WERI-Rb-1 (cell line): ENCODE data around the gene LRP1B.
"Not testable (repeated sequence)": the region's sequence is repeated elsewhere in the genome, so short reads cannot be mapped to it uniquely, and the experiment has no call there.

ENCODE experiments used
- DNase-seq: peaks from one replicate; pipeline ENCODE4 v3.0.0-alpha.2; 2020
- H3K27ac ChIP-seq: fragments of 250-450 bp; sonication (Bioruptor Pico); 2 replicates; pipeline ENCODE4 v1.5.1; 2020; ENCODE audit warnings: mild to moderate bottlenecking, moderate library complexity
- H3K27me3 ChIP-seq: fragments of 250-450 bp; sonication (Bioruptor Pico); 2 replicates; pipeline ENCODE4 v1.5.1; 2021; ENCODE audit warnings: mild to moderate bottlenecking, low read depth, moderate library complexity; ENCODE audit not compliant: insufficient read depth, severe bottlenecking
- H3K36me3 ChIP-seq: fragments of 250-450 bp; sonication (Bioruptor Pico); 2 replicates; pipeline ENCODE4 v1.5.1; 2020; ENCODE audit warnings: mild to moderate bottlenecking, moderate library complexity
- H3K4me3 ChIP-seq: 2 replicates; pipeline ENCODE4 v1.5.1; 2011; ENCODE audit warnings: low read depth, mild to moderate bottlenecking, control low read depth, low read length
- H3K9me3 ChIP-seq: fragments of 250-450 bp; sonication (Bioruptor Pico); 2 replicates; pipeline ENCODE4 v1.5.1; 2021; ENCODE audit warnings: mild to moderate bottlenecking, moderate library complexity; ENCODE audit not compliant: severe bottlenecking
- CTCF ChIP-seq: IDR thresholded peaks from 2 replicates; pipeline ENCODE4 v1.5.1; 2011; ENCODE audit warnings: low read depth, mild to moderate bottlenecking, control low read depth, inconsistent platforms, low read length

Gene LRP1B

GRCh38 chr2:140986456-140986855 lies 1144.4 kb downstream of the LRP1B start:
- no peak for TF ChIP-seq CTCF
- no peak overlapping the region for H3K27ac ChIP-seq
- H3K36me3 ChIP-seq: no peaks in the 10 kb centered on the region
- no peaks in the 10 kb centered on the region for H3K27me3 ChIP-seq
- no peak for DNase-seq
- no peaks in the 10 kb centered on the region for H3K9me3 ChIP-seq
- H3K4me3 ChIP-seq: no peak overlapping the region

GRCh38 chr2:140975237-140975636 lies 1155.6 kb downstream of the LRP1B start:
- H3K27me3 ChIP-seq: no peaks in the 10 kb centered on the region
- H3K36me3 ChIP-seq: no peaks in the 10 kb centered on the region
- no peak for TF ChIP-seq CTCF
- no peaks in the 10 kb centered on the region for H3K9me3 ChIP-seq
- no peak overlapping the region for H3K4me3 ChIP-seq
- no peak for DNase-seq
- no peak overlapping the region for H3K27ac ChIP-seq

GRCh38 chr2:140972724-140973123 lies 1158.1 kb downstream of the LRP1B start:
- H3K27me3 ChIP-seq: no peaks in the 10 kb centered on the region
- no peak overlapping the region for H3K4me3 ChIP-seq
- DNase-seq: no peak
- H3K27ac ChIP-seq: no peak overlapping the region
- no peaks in the 10 kb centered on the region for H3K9me3 ChIP-seq
- no peak for TF ChIP-seq CTCF
- H3K36me3 ChIP-seq: no peaks in the 10 kb centered on the region

GRCh38 chr2:140964324-140964723 lies 1166.5 kb downstream of the LRP1B start:
- not testable (repeated sequence) for H3K36me3 ChIP-seq, H3K4me3 ChIP-seq, H3K9me3 ChIP-seq, H3K27ac ChIP-seq, H3K27me3 ChIP-seq
- peak; percentile 39 for DNase-seq
- peak; percentile 43 for TF ChIP-seq CTCF

- Histone ChIP-seq H3K27me3 (no peaks in the 10 kb centered on the region), H3K9me3 (no peaks in the 10 kb centered on the region), H3K36me3 (no peaks in the 10 kb centered on the region), H3K27ac (no peak overlapping the region), H3K4me3 (no peak overlapping the region)
- TF ChIP-seq CTCF: no peak
- no peak for DNase-seq
These were observed 1180.9 kb downstream of the LRP1B start for GRCh38 chr2:140949932-140950331.

- H3K9me3 ChIP-seq: no peaks in the 10 kb centered on the region
- no peak for DNase-seq
- no peak for TF ChIP-seq CTCF
- H3K27ac ChIP-seq: no peak overlapping the region
- no peaks in the 10 kb centered on the region for H3K36me3 ChIP-seq
- no peaks in the 10 kb centered on the region for H3K27me3 ChIP-seq
- no peak overlapping the region for H3K4me3 ChIP-seq
These were observed 1183.6 kb downstream of the LRP1B start for GRCh38 chr2:140947236-140947635.
